ENCODE data around the gene SERPINA9.

GRCh38 chr14:94471045-94471444, 5.0 kb downstream of the SERPINA9 start:
- TF ChIP-seq NPAS2 (CRISPR knock-in tag; IDR thresholded peaks at IDR 0.05; ENCODE audit: borderline replicate concordance) = no peak
- no peak for TF ChIP-seq BHLHE40 (IDR thresholded peaks at IDR 0.05; ENCODE audit: low read depth, low read length)
- TF ChIP-seq EP300 (IDR thresholded peaks at IDR 0.05) = no peak
- TF ChIP-seq CTCF (IDR thresholded peaks at IDR 0.05) = no peak
- TF ChIP-seq JUN (IDR thresholded peaks at IDR 0.05) = no peak
- no peak for TF ChIP-seq POLR2A (IDR thresholded peaks at IDR 0.05; ENCODE audit: low read length)
- no peak for TF ChIP-seq USF2 (IDR thresholded peaks at IDR 0.05)

Measured in A549 (cell line).